ENCODE results near the gene RTBDN. TPM values are rescaled to one million over a fixed set of nuclear protein-coding genes. Genes with fewer than 3 reads are reported as not detected.
"Not testable (repeated sequence)": the region's sequence is repeated elsewhere in the genome, so short reads cannot be mapped to it uniquely, and the experiment has no call there.

Gene RTBDN
- total RNA-seq, 4 donors from 2014 or later: not detected

GRCh38 chr19:12800923-12801465 is 33.4 kb downstream of the RTBDN start:
- no peak for DNase-seq
- H3K9me3 ChIP-seq: no peaks in the 10 kb centered on the region
- peak overlapping the region; percentile 55 to 84 for H3K4me3 ChIP-seq
- H3K36me3 ChIP-seq: no peaks in the 10 kb centered on the region
- no peak for TF ChIP-seq CTCF (IDR thresholded peaks at IDR 0.05)
- TF ChIP-seq POLR2A (IDR thresholded peaks at IDR 0.05): no peak
- no peaks in the 10 kb centered on the region for H3K27me3 ChIP-seq
- peak overlapping the region; percentile 56 to 86 for H3K27ac ChIP-seq
- peaks cover 0 to 8% of the 10 kb centered on the region in 2 donors for H3K4me1 ChIP-seq
- intact Hi-C loops (cut with DNase I; ENCODE audit: low total_unique reads): loop anchor here (5.0 kb wide), 1 partner anchor 34 kb away; no protein-coding TSS in a partner anchor

- Histone ChIP-seq H3K9me3 (no peaks in the 10 kb centered on the region), H3K27ac (peak overlapping the region; percentile 56 to 86), H3K4me3 (peak overlapping the region in 1 of 2 donors; percentile 84), H3K36me3 (no peaks in the 10 kb centered on the region), H3K27me3 (no peaks in the 10 kb centered on the region), H3K4me1 (peaks cover 0 to 8% of the 10 kb centered on the region in 2 donors)
- intact Hi-C loops (cut with DNase I; ENCODE audit: low total_unique reads): loop anchor here (5.0 kb wide), 1 partner anchor 33 kb away; no protein-coding TSS in a partner anchor
- TF ChIP-seq CTCF (IDR thresholded peaks at IDR 0.05) (no peak), POLR2A (IDR thresholded peaks at IDR 0.05) (no peak)
- no peak for DNase-seq
These were observed 34.0 kb downstream of the RTBDN start for GRCh38 chr19:12800466-12800770.

GRCh38 chr19:12799742-12800465 is 34.5 kb downstream of the RTBDN start:
- peaks cover 0 to 8% of the 10 kb centered on the region in 2 donors for H3K4me1 ChIP-seq
- intact Hi-C loops (cut with DNase I; ENCODE audit: low total_unique reads): loop anchor here (2.0 to 5.0 kb wide), 2 partner anchors 33 to 47 kb away; no protein-coding TSS in a partner anchor
- DNase-seq: no peak
- H3K27ac ChIP-seq: no peak overlapping the region
- no peak for TF ChIP-seq CTCF (IDR thresholded peaks at IDR 0.05)
- no peak for TF ChIP-seq POLR2A (IDR thresholded peaks at IDR 0.05)
- H3K36me3 ChIP-seq: no peaks in the 10 kb centered on the region
- no peak overlapping the region for H3K4me3 ChIP-seq
- H3K27me3 ChIP-seq: no peaks in the 10 kb centered on the region
- no peaks in the 10 kb centered on the region for H3K9me3 ChIP-seq

GRCh38 chr19:12797607-12798006 is 36.8 kb downstream of the RTBDN start:
- H3K4me1 ChIP-seq, DNase-seq: not testable (repeated sequence)
- intact Hi-C loops (cut with DNase I; ENCODE audit: low total_unique reads): loop anchor here (2.0 kb wide), 1 partner anchor 49 kb away; no protein-coding TSS in a partner anchor

GRCh38 chr19:12797141-12797587 is 37.2 kb downstream of the RTBDN start:
- Histone ChIP-seq H3K9me3 (no peaks in the 10 kb centered on the region), H3K36me3 (no peaks in the 10 kb centered on the region), H3K27ac (no peak overlapping the region), H3K4me3 (no peak overlapping the region), H3K4me1 (peaks cover 0 to 8% of the 10 kb centered on the region in 2 donors), H3K27me3 (no peaks in the 10 kb centered on the region)
- no peak for TF ChIP-seq CTCF (IDR thresholded peaks at IDR 0.05)
- no peak for TF ChIP-seq POLR2A (IDR thresholded peaks at IDR 0.05)
- intact Hi-C loops (cut with DNase I; ENCODE audit: low total_unique reads): no loop called here
- DNase-seq: no peak

More at GRCh38 chr19:12797607-12798006, 36.8 kb downstream of the RTBDN start:
- H3K27me3 ChIP-seq, H3K9me3 ChIP-seq, H3K27ac ChIP-seq, H3K4me3 ChIP-seq, H3K36me3 ChIP-seq: not testable (repeated sequence)
